HG03280 (cell line): ENCODE measurements around the gene CENPF.

Experiments used
- ATAC-seq: cut with Tn5 transposase; IDR thresholded peaks from one replicate; pipeline ENCODE4 v1.9.1; 2021; ENCODE audit warnings: mild to moderate bottlenecking, moderate library complexity; ENCODE audit not compliant: unreplicated experiment

Gene CENPF

GRCh38 chr1:214698559-214698958 is 95.6 kb downstream of the CENPF start:
- no peak for ATAC-seq

- no peak for ATAC-seq
Measured at GRCh38 chr1:214700437-214700836, 97.4 kb downstream of the CENPF start.

- no peak for ATAC-seq
Measured at GRCh38 chr1:214702556-214702955, 99.6 kb downstream of the CENPF start.

GRCh38 chr1:214707306-214708087 is 104.5 kb downstream of the CENPF start:
- no peak for ATAC-seq

- ATAC-seq = no peak
Measured at GRCh38 chr1:214708321-214708955, 105.4 kb downstream of the CENPF start.

- no peak for ATAC-seq
Measured at GRCh38 chr1:214709241-214709640, 106.2 kb downstream of the CENPF start.

- no peak for ATAC-seq
Measured at GRCh38 chr1:214712737-214713136, 109.7 kb downstream of the CENPF start.
